Measurements from ENCODE around the gene MAP4K2.
A peak's percentile ranks its signal among the peaks of the same experiment; 100 is the strongest.

MAP4K2 gene

GRCh38 chr11:64744544-64745188 lies 58.3 kb downstream of the MAP4K2 start:
- no peak overlapping the region for H3K9ac ChIP-seq (ENCODE audit: low read depth, low read length)

GRCh38 chr11:64743591-64744543 lies 59.1 kb downstream of the MAP4K2 start, which contains the start of gene RASGRP2:
Gene RASGRP2 (minus strand): TSS chr11:64744142. CDS start chr11:64742866, 1,276 bp downstream.
- Histone ChIP-seq H3K27me3 (ENCODE audit: control insufficient read depth, insufficient read depth, low read length) (peaks cover 43% of the 10 kb centered on the region), H3K4me3 (ENCODE audit: low read length) (peak within 1 kb of the TSS; percentile 61), H3K9ac (ENCODE audit: low read depth, low read length) (no peak within 1 kb of the TSS), H3K36me3 (ENCODE audit: insufficient read depth, low read length) (no peaks in the 10 kb centered on the region), H3K9me3 (replicated peaks; ENCODE audit: low read length) (no peaks in the 10 kb centered on the region), H3K4me2 (ENCODE audit: low read length) (peak within 1 kb of the TSS; percentile 89), H3K4me1 (ENCODE audit: control insufficient read depth, insufficient read depth, low read length) (peaks cover 31% of the 10 kb centered on the region)

More at GRCh38 chr11:64744544-64745188, 58.3 kb downstream of the MAP4K2 start:
- Histone ChIP-seq H3K4me3 (ENCODE audit: low read length) (peak overlapping the region; percentile 32), H3K36me3 (ENCODE audit: insufficient read depth, low read length) (no peaks in the 10 kb centered on the region), H3K4me2 (ENCODE audit: low read length) (peak overlapping the region; percentile 74), H3K27me3 (ENCODE audit: control insufficient read depth, insufficient read depth, low read length) (peaks cover 43% of the 10 kb centered on the region), H3K9me3 (replicated peaks; ENCODE audit: low read length) (no peaks in the 10 kb centered on the region), H3K4me1 (ENCODE audit: control insufficient read depth, insufficient read depth, low read length) (peaks cover 31% of the 10 kb centered on the region)

- H3K9me3 ChIP-seq (replicated peaks; ENCODE audit: low read length) = no peaks in the 10 kb centered on the region
- no peak overlapping the region for H3K9ac ChIP-seq (ENCODE audit: low read depth, low read length)
- no peaks in the 10 kb centered on the region for H3K36me3 ChIP-seq (ENCODE audit: insufficient read depth, low read length)
- peaks cover 31% of the 10 kb centered on the region for H3K4me1 ChIP-seq (ENCODE audit: control insufficient read depth, insufficient read depth, low read length)
- peaks cover 46% of the 10 kb centered on the region for H3K27me3 ChIP-seq (ENCODE audit: control insufficient read depth, insufficient read depth, low read length)
- H3K4me3 ChIP-seq (ENCODE audit: low read length) = peak overlapping the region; percentile 61
- H3K4me2 ChIP-seq (ENCODE audit: low read length) = peak overlapping the region; percentile 89
These were observed 60.0 kb downstream of the MAP4K2 start for GRCh38 chr11:64742889-64743590.

- peaks cover 46% of the 10 kb centered on the region for H3K27me3 ChIP-seq (ENCODE audit: control insufficient read depth, insufficient read depth, low read length)
- no peaks in the 10 kb centered on the region for H3K36me3 ChIP-seq (ENCODE audit: insufficient read depth, low read length)
- peak overlapping the region; percentile 89 for H3K4me2 ChIP-seq (ENCODE audit: low read length)
- no peak overlapping the region for H3K9ac ChIP-seq (ENCODE audit: low read depth, low read length)
- no peaks in the 10 kb centered on the region for H3K9me3 ChIP-seq (replicated peaks; ENCODE audit: low read length)
- peak overlapping the region; percentile 61 for H3K4me3 ChIP-seq (ENCODE audit: low read length)
- peaks cover 31% of the 10 kb centered on the region for H3K4me1 ChIP-seq (ENCODE audit: control insufficient read depth, insufficient read depth, low read length)
These were observed 60.7 kb downstream of the MAP4K2 start for GRCh38 chr11:64742087-64742888.

- Histone ChIP-seq H3K4me3 (ENCODE audit: low read length) (no peak overlapping the region), H3K4me1 (ENCODE audit: control insufficient read depth, insufficient read depth, low read length) (peaks cover 31% of the 10 kb centered on the region), H3K9ac (ENCODE audit: low read depth, low read length) (no peak overlapping the region)
These were observed 61.5 kb downstream of the MAP4K2 start for GRCh38 chr11:64741375-64742086.

GRCh38 chr11:64739871-64740270 lies 63.1 kb downstream of the MAP4K2 start:
- Histone ChIP-seq H3K9ac (ENCODE audit: low read depth, low read length) (no peak overlapping the region), H3K36me3 (ENCODE audit: insufficient read depth, low read length) (no peaks in the 10 kb centered on the region), H3K4me1 (ENCODE audit: control insufficient read depth, insufficient read depth, low read length) (peaks cover 20% of the 10 kb centered on the region), H3K9me3 (replicated peaks; ENCODE audit: low read length) (no peaks in the 10 kb centered on the region), H3K4me3 (ENCODE audit: low read length) (no peak overlapping the region), H3K27me3 (ENCODE audit: control insufficient read depth, insufficient read depth, low read length) (peaks cover 55% of the 10 kb centered on the region), H3K4me2 (ENCODE audit: low read length) (no peak overlapping the region)

More at GRCh38 chr11:64741375-64742086, 61.5 kb downstream of the MAP4K2 start:
- Histone ChIP-seq H3K36me3 (ENCODE audit: insufficient read depth, low read length) (no peaks in the 10 kb centered on the region), H3K27me3 (ENCODE audit: control insufficient read depth, insufficient read depth, low read length) (peaks cover 46% of the 10 kb centered on the region), H3K4me2 (ENCODE audit: low read length) (no peak overlapping the region), H3K9me3 (replicated peaks; ENCODE audit: low read length) (no peaks in the 10 kb centered on the region)

GRCh38 chr11:64736654-64737053 lies 66.4 kb downstream of the MAP4K2 start:
- Histone ChIP-seq H3K36me3 (ENCODE audit: insufficient read depth, low read length) (no peaks in the 10 kb centered on the region), H3K4me1 (ENCODE audit: control insufficient read depth, insufficient read depth, low read length) (no peaks in the 10 kb centered on the region), H3K9ac (ENCODE audit: low read depth, low read length) (no peak overlapping the region), H3K4me2 (ENCODE audit: low read length) (no peak overlapping the region), H3K9me3 (replicated peaks; ENCODE audit: low read length) (no peaks in the 10 kb centered on the region), H3K27me3 (ENCODE audit: control insufficient read depth, insufficient read depth, low read length) (peaks cover 40% of the 10 kb centered on the region), H3K4me3 (ENCODE audit: low read length) (no peak overlapping the region)

- no peak overlapping the region for H3K4me3 ChIP-seq (ENCODE audit: low read length)
- H3K4me2 ChIP-seq (ENCODE audit: low read length) = no peak overlapping the region
- H3K9me3 ChIP-seq (replicated peaks; ENCODE audit: low read length) = no peaks in the 10 kb centered on the region
- H3K27me3 ChIP-seq (ENCODE audit: control insufficient read depth, insufficient read depth, low read length) = peaks cover 43% of the 10 kb centered on the region
- no peaks in the 10 kb centered on the region for H3K4me1 ChIP-seq (ENCODE audit: control insufficient read depth, insufficient read depth, low read length)
- H3K9ac ChIP-seq (ENCODE audit: low read depth, low read length) = no peak overlapping the region
- H3K36me3 ChIP-seq (ENCODE audit: insufficient read depth, low read length) = no peaks in the 10 kb centered on the region
These were observed 67.2 kb downstream of the MAP4K2 start for GRCh38 chr11:64735725-64736259.

Measured in skeletal muscle satellite cell (primary cell).